Right ventricle myocardium inferior (tissue), 1 donor: ENCODE results near the gene ZNF575. TPM values are rescaled to one million over a fixed set of nuclear protein-coding genes. Genes with fewer than 3 reads are reported as not detected.

Experiments
- ATAC-seq: fragments of 200-7000 bp; cut with Tn5 transposase; one replicate; pipeline ENCODE4 v1.9.1; 2020; ENCODE audit warnings: mild to moderate bottlenecking, moderate library complexity
- DNase-seq: peaks from one replicate; pipeline ENCODE4 v3.0.0; 2021; ENCODE audit errors: missing footprints
- intact Hi-C: fragments of 100-400 bp; cut with DNase I; formaldehyde crosslinking; loops from one replicate; pipeline ENCODE4 v1.11.0; 2022
- total RNA-seq: library from RNA; stranded (reverse); fragmentation: NEBNext Ultra II Directional; extraction: Animal tissue kit (Norgen Biotek cat#: 25700); gene quantifications from one replicate; pipeline ENCODE4 v1.2.1, GENCODE V29; 2021
- donor health status: DM: no; HTN: yes; CAD: no; lungs with severe emphysema.

Gene ZNF575
- total RNA-seq, 1 donor from 2014 or later: 1.8 TPM

GRCh38 chr19:43555185-43555770 is 22.3 kb downstream of the ZNF575 start:
- ATAC-seq (no peak), DNase-seq (no peak)
- intact Hi-C loops: no loop called here

DNA sequence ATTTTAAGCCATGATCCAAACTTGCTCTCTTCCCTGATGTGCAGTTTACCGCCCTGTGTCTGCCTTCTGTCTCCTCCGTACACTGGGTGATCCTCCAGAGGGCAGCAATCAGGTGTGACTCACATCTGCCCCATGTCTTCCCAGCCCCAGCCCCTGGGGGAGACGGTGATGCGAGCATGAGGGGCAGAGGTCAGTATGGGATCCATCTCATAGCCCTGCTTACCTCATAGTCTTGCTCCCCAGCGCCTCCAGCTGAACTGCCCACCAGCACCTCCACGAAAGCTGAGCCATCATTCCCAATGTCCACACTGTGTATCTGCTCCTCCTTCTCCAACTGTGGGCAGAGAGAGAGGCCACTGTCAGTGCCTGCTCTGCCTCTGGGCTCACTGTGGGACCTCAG is 27.7 kb downstream of the ZNF575 start:
- ATAC-seq (no peak), DNase-seq (no peak)
- intact Hi-C loops: no loop called here

DNA sequence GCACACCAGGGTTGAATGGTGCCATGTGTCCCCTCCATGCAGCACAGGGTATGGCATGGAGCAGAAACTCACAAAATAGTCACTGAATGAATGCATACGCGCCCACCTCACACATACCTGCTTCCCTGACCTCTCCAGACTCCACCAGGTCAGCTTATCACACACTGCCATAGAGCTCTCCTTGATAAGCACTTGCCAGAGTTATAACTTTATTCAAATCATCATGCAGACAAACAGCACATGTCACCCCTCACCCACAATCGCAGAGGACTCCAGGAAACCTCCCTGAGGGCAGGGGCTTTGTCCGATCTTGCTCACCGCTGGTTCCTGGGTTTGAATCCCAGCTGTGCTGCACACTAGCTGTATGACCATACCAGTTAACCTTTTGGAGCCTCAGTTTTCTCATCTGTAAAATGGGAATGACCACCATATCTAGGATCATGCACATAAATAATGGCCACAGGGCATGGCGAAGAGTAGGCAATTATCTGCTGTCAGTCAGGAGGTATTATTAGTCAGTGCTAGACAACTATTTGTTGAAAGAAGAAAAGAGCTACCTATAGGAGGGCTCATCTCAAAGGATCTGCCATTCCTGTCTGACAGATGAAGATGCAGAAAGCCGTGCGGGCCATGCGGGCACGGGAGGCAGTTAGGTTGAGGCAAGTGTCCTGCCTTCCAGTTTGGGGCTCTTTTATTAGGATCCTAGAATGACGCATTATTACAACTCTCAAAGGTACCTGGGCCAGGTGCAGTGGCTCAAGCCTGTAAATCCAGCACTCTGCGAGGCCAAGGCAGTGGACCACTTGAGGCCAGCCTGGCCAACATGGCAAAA is 28.4 kb downstream of the ZNF575 start:
- DNase-seq (no peak), ATAC-seq (no peak)
- intact Hi-C loops: no loop called here

DNA sequence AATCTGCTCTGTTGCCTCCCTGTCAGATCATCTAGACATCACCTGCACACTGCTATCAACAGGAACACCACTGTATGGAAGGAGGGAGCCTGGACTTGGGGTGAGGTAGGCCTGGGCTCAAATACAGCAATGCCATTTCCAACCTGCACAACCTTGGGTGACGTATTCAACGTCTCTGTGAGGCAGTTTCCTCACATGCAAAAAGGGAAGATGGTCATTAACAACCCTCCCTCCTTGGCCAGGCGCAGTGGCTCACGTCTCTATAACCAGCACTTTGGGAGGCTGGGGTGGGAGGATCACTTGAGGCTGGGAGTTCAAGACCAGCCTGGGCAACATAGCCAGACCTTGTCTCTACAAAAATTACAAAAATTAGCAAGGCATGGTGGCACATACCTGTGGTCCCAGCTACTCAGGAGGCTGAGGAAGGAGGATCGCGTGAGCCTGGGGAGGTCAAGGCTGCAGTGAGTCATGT is 29.3 kb downstream of the ZNF575 start:
- ATAC-seq: no peak
- DNase-seq: no peak
- intact Hi-C loops: no loop called here

DNA sequence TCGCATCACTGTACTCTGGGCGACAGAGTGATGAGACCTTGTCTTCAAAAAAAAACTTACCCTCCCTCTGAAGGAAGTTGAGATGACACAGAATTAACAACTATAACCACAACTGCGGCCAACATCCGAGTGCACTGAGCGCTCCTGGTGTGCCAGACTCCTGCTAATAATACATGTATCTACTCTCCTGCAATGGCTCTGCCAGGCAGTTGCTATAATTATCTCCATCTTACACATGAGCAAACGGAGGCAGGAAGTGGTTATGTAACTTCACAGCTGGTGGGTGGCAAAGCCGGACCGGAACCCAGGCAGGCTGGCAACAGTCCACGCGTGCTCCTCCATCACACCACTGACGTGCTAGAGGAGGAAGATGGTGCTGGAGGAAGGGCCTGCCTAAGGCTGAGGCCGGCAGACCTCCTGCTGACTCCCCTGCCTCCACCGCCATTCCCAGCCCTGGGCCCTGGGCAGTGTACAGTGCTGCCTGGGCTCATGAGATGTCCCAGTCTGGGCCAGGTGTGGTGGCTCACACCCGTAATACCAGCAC is 29.8 kb downstream of the ZNF575 start:
- ATAC-seq (peak; percentile 94), DNase-seq (peak; percentile 92)
- intact Hi-C loops: no loop called here

GRCh38 chr19:43563816-43564457 is 30.9 kb downstream of the ZNF575 start:
- no peak for DNase-seq
- intact Hi-C loops: no loop called here
- no peak for ATAC-seq

DNA sequence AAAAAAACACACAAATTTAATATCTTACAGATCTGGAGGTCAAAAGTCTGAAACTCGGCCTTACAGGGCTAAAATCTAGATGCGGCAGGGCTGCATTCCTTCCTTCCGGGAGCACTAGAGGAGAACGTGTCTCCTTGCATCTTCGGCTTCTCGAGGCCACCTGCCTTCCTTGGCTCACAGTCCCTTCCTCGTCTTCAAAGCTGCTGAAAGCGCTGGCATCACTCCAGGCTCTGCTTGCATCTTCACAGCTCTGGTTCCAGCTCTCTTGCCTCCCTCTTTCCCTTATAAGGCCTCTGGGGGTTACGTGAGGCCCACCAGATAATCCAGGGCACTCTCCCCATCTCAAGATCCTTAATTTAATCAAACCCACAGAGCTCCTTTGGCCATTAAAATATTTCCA is 31.8 kb downstream of the ZNF575 start:
- DNase-seq: no peak
- intact Hi-C loops: no loop called here
- ATAC-seq: no peak

DNA sequence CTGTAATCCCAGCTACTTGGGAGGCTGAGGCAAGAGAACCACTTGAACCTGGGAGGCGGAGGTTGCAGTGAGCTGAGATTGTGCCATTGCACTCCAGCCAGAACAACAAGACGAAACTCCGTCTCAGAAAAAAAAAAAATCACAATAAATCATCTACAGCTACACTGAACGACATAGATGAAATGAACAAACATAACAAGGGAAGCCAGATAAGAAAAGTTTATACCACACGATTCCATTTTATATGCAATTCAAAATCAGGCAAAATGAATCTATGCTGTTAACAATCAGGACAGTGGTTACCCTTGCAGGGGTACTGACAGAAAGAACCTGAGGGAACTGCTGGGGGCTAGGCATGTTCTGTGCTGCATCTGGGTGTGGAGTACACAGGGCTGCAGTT is 36.7 kb downstream of the ZNF575 start:
- ATAC-seq: no peak
- intact Hi-C loops: no loop called here
- DNase-seq: no peak

DNA sequence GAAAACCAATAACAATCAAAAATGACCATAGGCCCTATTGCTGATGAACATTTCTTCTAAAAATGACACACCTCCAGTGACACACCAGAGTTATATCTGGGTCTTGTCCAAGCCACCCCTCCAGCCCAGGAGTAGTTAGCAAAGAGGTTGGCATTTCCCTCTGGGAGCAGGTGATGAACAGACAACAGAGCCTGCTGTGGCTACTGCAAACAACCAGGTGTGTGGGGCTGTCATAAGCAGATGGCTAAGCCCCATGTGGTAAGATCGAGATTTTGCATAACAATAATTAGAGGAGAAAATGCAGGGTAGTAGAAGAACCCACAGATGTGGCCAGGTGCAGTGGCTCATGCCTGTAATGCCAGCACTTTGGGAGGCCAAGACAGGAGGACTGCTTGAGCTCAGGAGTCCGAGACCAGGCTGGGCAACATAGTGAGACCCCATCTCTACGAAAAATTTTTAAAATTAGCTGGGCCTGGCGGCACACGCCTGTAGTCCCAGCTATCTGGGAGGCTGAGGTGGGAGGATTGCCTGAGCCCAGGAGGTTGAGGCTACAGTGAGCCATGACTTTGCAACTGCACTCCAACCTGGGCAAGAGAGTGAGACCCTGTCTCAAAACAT is 37.3 kb downstream of the ZNF575 start:
- DNase-seq (no peak), ATAC-seq (no peak)
- intact Hi-C loops: no loop called here

- intact Hi-C loops: no loop called here
- DNase-seq (no peak), ATAC-seq (no peak)
These were observed 39.2 kb downstream of the ZNF575 start for GRCh38 chr19:43572171-43572588.

DNA sequence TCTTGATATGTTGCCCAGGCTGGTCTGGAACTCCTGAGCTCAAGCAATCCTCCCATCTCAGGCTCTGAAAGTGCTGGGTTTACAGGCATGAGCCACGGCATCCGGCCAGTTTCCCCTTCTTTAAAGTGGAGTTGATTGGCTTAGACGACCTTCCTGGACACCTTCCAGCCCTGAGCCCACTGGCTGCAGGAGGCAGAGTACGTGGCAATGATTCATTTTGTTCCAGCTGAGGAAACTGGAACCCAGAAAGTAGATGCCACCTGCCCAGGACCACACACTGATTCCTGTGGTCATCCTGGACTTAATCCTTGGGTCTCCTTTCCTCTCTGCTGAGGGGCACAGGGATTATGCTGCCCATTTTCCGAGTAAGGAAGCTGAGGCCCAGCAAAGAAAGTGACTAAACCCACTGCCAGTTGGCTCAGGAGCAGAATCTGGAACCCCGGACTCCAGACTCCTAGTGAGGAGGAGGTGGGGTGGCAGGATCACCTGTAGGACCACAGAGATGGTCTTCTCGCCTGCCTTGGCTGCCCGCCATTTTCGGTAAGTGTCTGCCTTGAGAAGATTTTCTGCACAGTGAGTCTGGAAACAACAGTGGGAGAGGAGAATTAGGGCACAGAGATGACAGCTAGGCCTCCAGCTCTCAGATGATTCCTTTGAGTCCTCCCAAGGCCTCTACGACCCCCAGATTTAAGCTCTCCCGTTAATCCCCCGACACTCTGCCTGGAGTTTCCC is 41.6 kb downstream of the ZNF575 start:
- intact Hi-C loops: loop anchor here (1.0 kb wide), 1 partner anchor 22 kb away; the partner anchor contains the start of genes IRGQ and ZNF576
- DNase-seq (no peak), ATAC-seq (no peak)

DNA sequence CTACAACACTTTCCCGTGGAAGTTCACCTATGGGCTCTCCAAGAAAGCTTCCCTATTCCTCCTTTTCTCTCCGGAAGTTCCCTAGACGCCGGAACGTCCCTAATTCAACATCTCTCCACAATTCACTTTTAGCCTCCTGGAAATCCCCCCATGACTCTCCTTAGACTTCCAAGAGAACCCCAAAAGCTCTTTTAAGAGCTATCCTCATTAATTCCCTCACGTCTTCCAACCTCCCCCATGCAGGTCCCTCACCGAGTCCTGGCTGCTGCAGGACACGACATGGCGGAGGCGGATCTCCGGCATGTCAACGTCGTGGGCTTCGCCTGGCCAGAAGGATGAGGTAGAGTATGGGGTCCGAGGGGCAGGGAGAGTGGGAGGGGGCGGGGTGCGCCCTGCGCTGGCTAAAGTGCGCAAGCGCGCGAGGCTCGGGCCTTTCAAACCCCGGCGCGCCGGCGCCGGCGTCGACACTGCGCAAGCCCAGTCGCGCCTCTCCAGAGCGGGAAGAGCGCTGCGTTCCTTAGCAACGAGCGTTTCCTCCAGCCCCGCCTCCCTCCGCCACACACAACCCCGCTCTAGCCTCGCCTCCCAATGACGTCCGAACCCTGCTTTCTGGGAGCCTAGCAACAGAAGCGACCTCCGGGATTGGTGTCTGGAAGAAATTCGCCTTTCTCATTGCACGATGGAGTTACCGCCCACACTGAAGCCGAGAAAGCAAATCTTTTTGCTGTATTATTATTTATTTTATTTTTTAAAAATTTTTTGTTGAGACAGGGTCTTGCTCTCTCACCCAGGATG is 42.4 kb downstream of the ZNF575 start, which contains the start of the genes PINLYP and XRCC1:
PINLYP (plus strand) TSS at position 646 of the 795 bp plus-strand sequence. CDS start 1,391 bp downstream, outside the sequence.
XRCC1 (minus strand) TSS at position 372 of the 795 bp plus-strand sequence; CDS start at position 303, 69 bp downstream.
- DNase-seq (peak; percentile 99), ATAC-seq (peak; percentile 99)
- intact Hi-C loops: loop anchor here (1.0 kb wide), 1 partner anchor 21 kb away; the partner anchor contains the start of genes IRGQ and ZNF576

DNA sequence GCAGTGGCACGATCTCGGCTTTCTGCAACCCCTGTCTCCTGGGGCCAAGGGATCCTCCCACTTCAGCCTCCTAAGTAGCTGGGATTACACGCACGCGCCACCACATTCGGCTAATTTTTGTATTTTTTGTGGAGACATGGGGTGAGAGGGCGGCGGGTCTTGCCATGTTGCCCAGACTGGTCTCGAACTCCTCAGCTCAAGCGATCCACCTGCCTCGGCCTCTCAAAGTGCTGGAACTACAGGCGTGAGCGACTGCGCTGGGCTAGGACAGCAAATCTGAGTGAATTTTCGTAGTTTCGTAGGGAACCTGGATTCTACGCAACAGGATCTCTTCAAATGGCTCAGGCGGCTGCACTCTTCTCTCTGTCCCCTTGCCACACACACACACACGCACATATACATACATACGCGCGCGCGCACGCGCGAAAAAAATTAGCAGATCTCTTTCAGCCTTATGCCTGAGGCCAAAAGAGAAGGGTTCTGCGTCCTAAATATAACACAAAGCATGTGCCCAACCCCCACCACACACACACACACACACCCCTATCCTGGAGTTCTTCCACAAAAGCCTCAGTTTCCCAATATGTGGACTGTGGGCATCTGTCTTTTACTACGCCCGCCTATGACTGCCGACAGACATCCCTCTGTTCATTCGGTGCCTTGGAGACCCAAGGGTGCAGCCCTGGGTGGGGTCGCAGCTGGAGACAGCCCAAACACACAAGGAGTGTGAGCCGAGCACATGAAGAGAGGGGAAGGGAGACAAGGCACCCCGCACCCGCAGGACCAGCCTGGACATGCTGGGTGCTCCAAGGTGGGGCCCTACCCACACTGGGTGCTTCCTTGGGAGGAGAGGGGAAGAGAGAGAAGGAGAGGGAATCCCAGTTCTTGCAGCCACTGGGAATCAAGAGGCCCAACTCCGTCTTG is 43.2 kb downstream of the ZNF575 start:
- peak; percentile 59 for DNase-seq
- no peak for ATAC-seq
- intact Hi-C loops: loop anchor here (1.0 kb wide), 1 partner anchor 20 kb away; the partner anchor contains the start of genes IRGQ and ZNF576

- intact Hi-C loops: no loop called here
- ATAC-seq (no peak), DNase-seq (no peak)
These were observed 45.8 kb downstream of the ZNF575 start for GRCh38 chr19:43578787-43579186.

DNA sequence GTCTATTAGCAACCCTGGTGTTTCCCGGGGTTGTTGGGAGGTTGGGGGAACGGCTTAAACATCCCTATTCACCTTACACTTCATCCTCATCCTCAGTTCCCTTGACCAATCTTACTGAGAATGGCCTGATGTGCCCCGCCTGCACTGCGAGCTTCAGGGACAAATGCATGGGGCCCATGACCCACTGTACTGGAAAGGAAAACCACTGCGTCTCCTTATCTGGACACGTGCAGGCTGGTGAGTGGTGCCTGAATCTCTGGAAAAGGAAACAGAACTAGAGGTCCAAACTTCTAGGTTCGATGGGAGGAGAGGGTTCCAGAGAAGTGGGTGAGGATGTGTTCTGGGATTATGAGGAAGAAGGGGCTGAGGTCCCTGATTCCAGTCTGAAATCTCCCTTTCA is 48.5 kb downstream of the ZNF575 start:
- DNase-seq (no peak), ATAC-seq (no peak)
- intact Hi-C loops: no loop called here

DNA sequence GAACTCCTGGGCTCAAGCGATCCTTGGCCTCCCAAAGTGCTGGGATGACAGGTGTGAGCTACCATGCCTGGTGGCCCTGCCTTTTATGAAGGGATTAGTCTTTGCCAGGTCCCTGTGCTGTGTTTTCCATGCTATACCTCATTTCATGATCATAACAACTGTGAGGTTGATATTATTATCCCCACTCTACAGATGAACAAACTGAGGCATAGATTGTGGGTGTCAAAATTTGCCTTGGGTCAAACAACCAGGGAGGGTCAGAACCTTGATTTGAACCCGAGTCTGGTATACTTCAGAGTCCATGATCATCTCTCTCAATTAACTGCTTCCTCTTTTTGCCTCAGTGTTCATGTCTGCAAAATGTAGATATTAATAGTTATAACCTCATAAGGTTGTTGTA is 49.5 kb downstream of the ZNF575 start:
- intact Hi-C loops: no loop called here
- DNase-seq (no peak), ATAC-seq (no peak)
